Keratinocyte (primary cell): ENCODE results near the gene D2HGDH. TPM values are rescaled to one million over a fixed set of nuclear protein-coding genes. Genes with fewer than 3 reads are reported as not detected.
"Not testable (repeated sequence)": the region's sequence is repeated elsewhere in the genome, so short reads cannot be mapped to it uniquely, and the experiment has no call there.

Experiments
- DNase-seq: peaks from one replicate; pipeline ENCODE4 v3.0.0-alpha.2; 2011; ENCODE audit warnings: low read depth, missing footprints, low spot score
- FAIRE-seq: peaks from 2 replicates; lab custom pipeline; 2011; peaks lifted over from hg19 to GRCh38; lab: Jason Lieb, UNC
- H2AFZ ChIP-seq: 2 replicates; pipeline ENCODE4 v1.6.0; 2012; ENCODE audit warnings: low read length, control low read depth, inconsistent platforms; ENCODE audit not compliant: control insufficient read depth
- H3K27ac ChIP-seq: 2 replicates; pipeline ENCODE4 v1.5.1; 2011; ENCODE audit warnings: low read length; ENCODE audit not compliant: control insufficient read depth, insufficient read depth
- H3K27me3 ChIP-seq: 3 replicates; pipeline ENCODE4 v1.6.0; 2011; ENCODE audit warnings: low read length; ENCODE audit not compliant: control insufficient read depth, insufficient read depth; ENCODE audit errors: extremely low read depth
- H3K36me3 ChIP-seq, 2 experiments: 2 replicates in 1 of 2; 3 replicates in 1 of 2; pipeline ENCODE4 v1.5.1; 2011; ENCODE audit warnings: low read length in 2 of 2, mild to moderate bottlenecking in 1 of 2; ENCODE audit not compliant: control insufficient read depth in 2 of 2, insufficient read depth in 2 of 2; ENCODE audit errors: extremely low read depth in 1 of 2
- H3K4me1 ChIP-seq: 3 replicates; pipeline ENCODE4 v1.5.1; 2011; ENCODE audit warnings: low read length; ENCODE audit not compliant: control insufficient read depth, insufficient read depth; ENCODE audit errors: extremely low read depth
- H3K4me2 ChIP-seq: 3 replicates; pipeline ENCODE4 v1.6.0; 2011; ENCODE audit warnings: low read depth, low read length; ENCODE audit not compliant: control insufficient read depth, insufficient read depth; ENCODE audit errors: extremely low read depth
- H3K4me3 ChIP-seq, 3 experiments: fragments of 200-600 bp in 1 of 3; sonication (generic) in 1 of 3; 2 replicates in 2 of 3; 3 replicates in 1 of 3; pipeline ENCODE4 v1.5.1; 2011 to 2016; ENCODE audit warnings: low read length in 3 of 3, mild to moderate bottlenecking in 3 of 3, control low read depth in 2 of 3, inconsistent platforms in 1 of 3, low read depth in 1 of 3, mixed read lengths in 1 of 3, mixed run types in 1 of 3, moderate library complexity in 1 of 3; ENCODE audit not compliant: control insufficient read depth in 2 of 3, insufficient read depth in 2 of 3; ENCODE audit errors: extremely low read depth in 1 of 3
- H3K79me2 ChIP-seq: 2 replicates; pipeline ENCODE4 v1.6.0; 2012; ENCODE audit warnings: low read length; ENCODE audit not compliant: control insufficient read depth, insufficient read depth
- H3K9ac ChIP-seq: 3 replicates; pipeline ENCODE4 v1.6.0; 2011; ENCODE audit warnings: low read length; ENCODE audit not compliant: control insufficient read depth, insufficient read depth; ENCODE audit errors: extremely low read depth
- H3K9me1 ChIP-seq: 3 replicates; pipeline ENCODE4 v1.6.0; 2011; ENCODE audit warnings: low read length; ENCODE audit not compliant: control insufficient read depth, insufficient read depth; ENCODE audit errors: extremely low read depth
- H3K9me3 ChIP-seq: 2 replicates; pipeline ENCODE4 v1.5.1; 2012; ENCODE audit warnings: low read depth, low read length; ENCODE audit not compliant: control insufficient read depth
- H4K20me1 ChIP-seq: 3 replicates; pipeline ENCODE4 v1.6.0; 2011; ENCODE audit warnings: low read length; ENCODE audit not compliant: control insufficient read depth, insufficient read depth; ENCODE audit errors: extremely low read depth
- EZH2 ChIP-seq: IDR thresholded peaks from one replicate; pipeline ENCODE4 v1.6.1; 2012; ENCODE audit warnings: inconsistent platforms, mild to moderate bottlenecking, low read length, moderate library complexity
- dilution Hi-C: fragments of 300-500 bp; cut with MboI; formaldehyde crosslinking; loops from one replicate; pipeline ENCODE4 v1.7.0; 2020; ENCODE audit warnings: low sequenced_read_pairs; ENCODE audit not compliant: extremely low pct_ligation_motif_present
- polyA plus RNA-seq, 5 experiments: library from polyadenylated mRNA; depleted of rRNA in 3 of 5; stranded (reverse) in 3 of 5; stranded (forward) in 1 of 5; unstranded in 1 of 5; fragments of >200 nt; gene quantifications; 1 replicate in 1 of 5; 2 replicates in 3 of 5; 3 replicates in 1 of 5; pipeline versions ENCODE4 v1.2.1 to v1.2.3, GENCODE V29; 2011 to 2012; ENCODE audit warnings: missing spikeins in 2 of 5, low read depth in 1 of 5, low replicate concordance in 1 of 5
- TF ChIP-seq, protein P1 (sequence below), 3 experiments: IDR thresholded peaks in 1 of 3; conservative IDR thresholded peaks in 1 of 3; optimal IDR thresholded peaks in 1 of 3; 2 replicates in 2 of 3; 3 replicates in 1 of 3; pipeline versions ENCODE3 to v1.5.1; 2011; ENCODE audit warnings: low read length in 3 of 3, mild to moderate bottlenecking in 3 of 3, moderate library complexity in 2 of 3, control low read depth in 1 of 3, inconsistent platforms in 1 of 3; ENCODE audit not compliant: insufficient read depth in 2 of 3; ENCODE audit errors: extremely low read depth in 1 of 3

The D2HGDH gene
- polyA plus RNA-seq, 1 donor (not counting 4 experiments of a cell fraction or from before 2014, with no cell fraction given): 5.4 TPM

DNA sequence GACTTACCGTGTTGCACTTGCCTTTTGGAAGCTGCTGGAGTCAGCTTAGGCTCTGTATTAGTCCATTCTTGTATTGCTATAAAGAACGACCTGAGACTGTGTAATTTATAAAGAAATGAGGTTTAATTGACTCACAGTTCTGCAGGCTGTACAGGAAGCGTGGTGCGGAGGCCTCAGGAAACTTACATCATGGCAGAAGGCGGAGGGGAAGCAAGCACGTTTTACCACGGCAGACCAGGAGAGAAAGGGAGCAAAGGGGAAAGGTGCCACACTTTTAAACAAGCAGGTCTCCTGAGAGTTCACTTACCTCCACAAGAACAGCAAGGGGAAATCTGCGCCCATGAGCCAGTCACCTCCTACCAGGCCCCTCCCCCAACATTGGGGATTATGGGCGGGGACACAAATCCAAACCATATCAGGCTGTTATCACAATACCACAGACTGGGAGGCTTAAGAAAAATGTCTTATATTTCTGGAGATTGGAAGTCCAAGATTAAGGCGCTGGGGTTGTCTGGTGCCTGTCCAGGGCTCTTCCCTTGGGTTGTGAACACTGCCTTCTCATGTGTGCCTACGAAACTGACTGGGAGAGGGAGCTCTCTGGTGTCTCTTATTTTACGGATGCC lies 3.6 kb upstream of the D2HGDH start:
- H3K79me2 ChIP-seq: no peaks in the 10 kb centered on the region
- H3K9me3 ChIP-seq: no peaks in the 10 kb centered on the region
- FAIRE-seq (no peak), DNase-seq (no peak)
- dilution Hi-C loops: no loop called here
- H3K9me1 ChIP-seq: peaks cover 2% of the 10 kb centered on the region
- no peak overlapping the region for H3K27ac ChIP-seq
- H4K20me1 ChIP-seq: no peaks in the 10 kb centered on the region
- no peak overlapping the region for H3K4me3 ChIP-seq
- peaks cover 17% of the 10 kb centered on the region for H3K4me1 ChIP-seq
- no peak overlapping the region for H3K4me2 ChIP-seq
- no peak overlapping the region for H3K9ac ChIP-seq
- no peaks in the 10 kb centered on the region for H3K27me3 ChIP-seq
- TF ChIP-seq EZH2: no peak
- TF ChIP-seq, protein P1, sequence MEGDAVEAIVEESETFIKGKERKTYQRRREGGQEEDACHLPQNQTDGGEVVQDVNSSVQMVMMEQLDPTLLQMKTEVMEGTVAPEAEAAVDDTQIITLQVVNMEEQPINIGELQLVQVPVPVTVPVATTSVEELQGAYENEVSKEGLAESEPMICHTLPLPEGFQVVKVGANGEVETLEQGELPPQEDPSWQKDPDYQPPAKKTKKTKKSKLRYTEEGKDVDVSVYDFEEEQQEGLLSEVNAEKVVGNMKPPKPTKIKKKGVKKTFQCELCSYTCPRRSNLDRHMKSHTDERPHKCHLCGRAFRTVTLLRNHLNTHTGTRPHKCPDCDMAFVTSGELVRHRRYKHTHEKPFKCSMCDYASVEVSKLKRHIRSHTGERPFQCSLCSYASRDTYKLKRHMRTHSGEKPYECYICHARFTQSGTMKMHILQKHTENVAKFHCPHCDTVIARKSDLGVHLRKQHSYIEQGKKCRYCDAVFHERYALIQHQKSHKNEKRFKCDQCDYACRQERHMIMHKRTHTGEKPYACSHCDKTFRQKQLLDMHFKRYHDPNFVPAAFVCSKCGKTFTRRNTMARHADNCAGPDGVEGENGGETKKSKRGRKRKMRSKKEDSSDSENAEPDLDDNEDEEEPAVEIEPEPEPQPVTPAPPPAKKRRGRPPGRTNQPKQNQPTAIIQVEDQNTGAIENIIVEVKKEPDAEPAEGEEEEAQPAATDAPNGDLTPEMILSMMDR (optimal IDR thresholded peaks at IDR 0.05 in 1 of 3, IDR thresholded peaks at IDR 0.05 in 1 of 3, conservative IDR thresholded peaks at IDR 0.05 in 1 of 3; ENCODE audit: extremely low read depth in 1 of 3, insufficient read depth in 2 of 3, low read length in 3 of 3): no peak
- H3K36me3 ChIP-seq: no peaks in the 10 kb centered on the region
- no peak overlapping the region for H2AFZ ChIP-seq

DNA sequence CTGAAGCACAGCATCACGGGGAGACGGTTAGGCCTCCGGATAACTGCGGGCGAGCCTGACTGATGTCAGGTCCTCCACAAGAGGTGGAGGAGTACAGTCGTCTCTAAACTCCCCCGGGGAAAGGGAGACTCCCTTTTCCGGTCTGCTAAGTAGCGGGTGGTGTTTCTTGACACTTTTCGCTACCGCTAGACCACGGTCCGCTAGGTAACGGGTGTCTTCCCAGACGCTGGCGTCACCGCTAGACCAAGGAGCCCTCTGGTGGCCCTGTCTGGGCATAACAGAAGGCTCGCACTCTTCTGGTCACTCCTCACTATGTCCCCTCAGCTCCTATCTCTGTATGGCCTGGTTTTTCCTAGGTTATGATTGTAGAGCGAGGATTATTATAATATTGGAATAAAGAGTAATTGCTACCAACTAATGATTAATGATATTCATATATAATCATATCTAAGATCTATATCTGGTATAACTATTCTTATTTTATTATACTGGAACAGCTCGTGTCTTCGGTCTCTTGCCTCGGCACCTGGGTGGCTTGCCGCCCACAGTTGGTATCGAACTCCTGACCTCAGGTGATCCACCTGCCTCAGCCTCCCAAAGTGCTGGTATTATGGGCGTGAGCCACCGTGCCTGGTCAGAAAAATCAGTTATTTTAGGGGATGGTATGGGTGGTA lies 1.8 kb upstream of the D2HGDH start:
- H3K9ac ChIP-seq, H3K79me2 ChIP-seq, H4K20me1 ChIP-seq, H3K36me3 ChIP-seq, H3K27me3 ChIP-seq, H3K9me1 ChIP-seq, DNase-seq, H3K27ac ChIP-seq, dilution Hi-C loops, H3K9me3 ChIP-seq, FAIRE-seq, H3K4me3 ChIP-seq, H2AFZ ChIP-seq, H3K4me2 ChIP-seq: not testable (repeated sequence)
- TF ChIP-seq, protein P1 (optimal IDR thresholded peaks at IDR 0.05 in 1 of 3, IDR thresholded peaks at IDR 0.05 in 1 of 3, conservative IDR thresholded peaks at IDR 0.05 in 1 of 3; ENCODE audit: extremely low read depth in 1 of 3, insufficient read depth in 2 of 3, low read length in 3 of 3): peak in 1 of 3 experiments; percentile 24
- peaks cover 24% of the 10 kb centered on the region for H3K4me1 ChIP-seq
